WTC11 (cell line): ENCODE data around the gene HAGHL. TPM values are rescaled to one million over a fixed set of nuclear protein-coding genes. Genes with fewer than 3 reads are reported as not detected.
A peak's percentile ranks its signal among the peaks of the same experiment; 100 is the strongest.

Experiments used
- ATAC-seq: fragments of 200-7000 bp; cut with Tn5 transposase; 2 replicates; pipeline ENCODE4 v1.10.0; 2021; ENCODE audit warnings: mild to moderate bottlenecking, moderate library complexity
- CTCF ChIA-PET: fragments of 300-600 bp; sonication (Branson Sonifier 250); formaldehyde crosslinking; loops from one replicate; lab custom pipeline; 2021; ENCODE audit warnings: antibody characterized with exemption; lab: Charles Lee
- POLR2A ChIA-PET: fragments of 350-600 bp; sonication (Branson Sonifier 250); formaldehyde crosslinking; loops from one replicate; lab custom pipeline; 2021; ENCODE audit warnings: antibody characterized with exemption; lab: Charles Lee
- DNase-seq: peaks from one replicate; pipeline ENCODE4 v3.0.0; 2021; ENCODE audit warnings: low spot score
- H3K27ac Mint-ChIP-seq: 2 replicates; pipeline ENCODE4 v1.8.0; 2021; ENCODE audit warnings: mixed read lengths
- H3K27me3 Mint-ChIP-seq: 2 replicates; pipeline ENCODE4 v1.8.0; 2021; ENCODE audit warnings: low read depth, mild to moderate bottlenecking, moderate library complexity, mixed read lengths
- H3K36me3 Mint-ChIP-seq: 2 replicates; pipeline ENCODE4 v1.8.0; 2021; ENCODE audit warnings: mixed read lengths
- H3K4me1 Mint-ChIP-seq: 2 replicates; pipeline ENCODE4 v1.8.0; 2022; ENCODE audit warnings: mixed read lengths
- H3K4me3 Mint-ChIP-seq: 2 replicates; pipeline ENCODE4 v1.8.0; 2021; ENCODE audit warnings: mild to moderate bottlenecking, moderate library complexity, mixed read lengths
- H3K9me3 Mint-ChIP-seq: 2 replicates; pipeline ENCODE4 v1.8.0; 2021; ENCODE audit warnings: mixed read lengths
- ATF6 ChIP-seq: sonication (generic); formaldehyde crosslinking; IDR thresholded peaks from 2 replicates; pipeline ENCODE4 v1.8.1; 2023; ENCODE audit warnings: mild to moderate bottlenecking, missing genetic modification reagents
- CREM ChIP-seq: sonication (generic); formaldehyde crosslinking; IDR thresholded peaks from 2 replicates; pipeline ENCODE4 v1.8.1; 2022; ENCODE audit warnings: mild to moderate bottlenecking, missing genetic modification reagents, moderate library complexity
- ETV6 ChIP-seq: sonication (generic); formaldehyde crosslinking; IDR thresholded peaks from 2 replicates; pipeline ENCODE4 v1.8.1; 2022; ENCODE audit warnings: mild to moderate bottlenecking, missing genetic modification reagents
- GABPB1 ChIP-seq: sonication (generic); formaldehyde crosslinking; IDR thresholded peaks from 2 replicates; pipeline ENCODE4 v1.8.1; 2023; ENCODE audit warnings: mild to moderate bottlenecking, missing genetic modification reagents
- GTF2I ChIP-seq: fragments of 250-450 bp; sonication (Bioruptor Pico); conservative IDR thresholded peaks from 2 replicates; pipeline ENCODE4 v1.4.0; 2021; ENCODE audit warnings: mild to moderate bottlenecking
- IRF1 ChIP-seq: sonication (generic); formaldehyde crosslinking; IDR thresholded peaks from 2 replicates; pipeline ENCODE4 v1.8.0; 2023; ENCODE audit warnings: missing genetic modification reagents
- IRF2 ChIP-seq: sonication (generic); formaldehyde crosslinking; IDR thresholded peaks from 2 replicates; pipeline ENCODE4 v1.8.0; 2022; ENCODE audit warnings: low read depth, missing genetic modification reagents, borderline replicate concordance
- MAX ChIP-seq: sonication (generic); formaldehyde crosslinking; IDR thresholded peaks from 2 replicates; pipeline ENCODE4 v1.8.0; 2022; ENCODE audit warnings: mild to moderate bottlenecking, missing genetic modification reagents
- OVOL2 ChIP-seq: fragments of 250-450 bp; sonication (Bioruptor Pico); IDR thresholded peaks from 2 replicates; pipeline ENCODE4 v1.9.0; 2021; ENCODE audit warnings: mild to moderate bottlenecking, borderline replicate concordance
- RELA ChIP-seq: sonication (generic); formaldehyde crosslinking; IDR thresholded peaks from 2 replicates; pipeline ENCODE4 v1.8.1; 2022; ENCODE audit warnings: missing genetic modification reagents, mild to moderate bottlenecking, borderline replicate concordance
- TCF7 ChIP-seq: sonication (generic); formaldehyde crosslinking; IDR thresholded peaks from 2 replicates; pipeline ENCODE4 v1.8.0; 2022; ENCODE audit warnings: mild to moderate bottlenecking, low read depth, missing genetic modification reagents, moderate library complexity
- TEAD1 ChIP-seq: sonication (generic); formaldehyde crosslinking; IDR thresholded peaks from 2 replicates; pipeline ENCODE4 v1.8.0; 2022; ENCODE audit warnings: mild to moderate bottlenecking, missing genetic modification reagents
- ZNF671 ChIP-seq: fragments of 250-450 bp; sonication (Bioruptor Pico); IDR thresholded peaks from 2 replicates; pipeline ENCODE4 v1.8.0; 2021; ENCODE audit warnings: mild to moderate bottlenecking
- total RNA-seq: library from RNA; stranded (reverse); gene quantifications from 3 replicates; pipeline ENCODE4 v1.2.3, GENCODE V29; 2021
- TF ChIP-seq, protein P1 (sequence below): fragments of 250-450 bp; sonication (Bioruptor Pico); IDR thresholded peaks from 2 replicates; pipeline ENCODE4 v2.1.2; 2022; ENCODE audit warnings: mild to moderate bottlenecking, moderate library complexity
- TF ChIP-seq, protein P2 (sequence below): sonication (generic); formaldehyde crosslinking; IDR thresholded peaks from 2 replicates; pipeline ENCODE4 v1.8.0; 2022; ENCODE audit warnings: mild to moderate bottlenecking, missing genetic modification reagents
- TF ChIP-seq, protein P3 (sequence below): sonication (generic); formaldehyde crosslinking; IDR thresholded peaks from 2 replicates; pipeline ENCODE4 v1.8.0; 2022; ENCODE audit warnings: mild to moderate bottlenecking, missing genetic modification reagents

HAGHL gene
- total RNA-seq, 1 experiment from 2014 or later, result 41.7 TPM

DNA sequence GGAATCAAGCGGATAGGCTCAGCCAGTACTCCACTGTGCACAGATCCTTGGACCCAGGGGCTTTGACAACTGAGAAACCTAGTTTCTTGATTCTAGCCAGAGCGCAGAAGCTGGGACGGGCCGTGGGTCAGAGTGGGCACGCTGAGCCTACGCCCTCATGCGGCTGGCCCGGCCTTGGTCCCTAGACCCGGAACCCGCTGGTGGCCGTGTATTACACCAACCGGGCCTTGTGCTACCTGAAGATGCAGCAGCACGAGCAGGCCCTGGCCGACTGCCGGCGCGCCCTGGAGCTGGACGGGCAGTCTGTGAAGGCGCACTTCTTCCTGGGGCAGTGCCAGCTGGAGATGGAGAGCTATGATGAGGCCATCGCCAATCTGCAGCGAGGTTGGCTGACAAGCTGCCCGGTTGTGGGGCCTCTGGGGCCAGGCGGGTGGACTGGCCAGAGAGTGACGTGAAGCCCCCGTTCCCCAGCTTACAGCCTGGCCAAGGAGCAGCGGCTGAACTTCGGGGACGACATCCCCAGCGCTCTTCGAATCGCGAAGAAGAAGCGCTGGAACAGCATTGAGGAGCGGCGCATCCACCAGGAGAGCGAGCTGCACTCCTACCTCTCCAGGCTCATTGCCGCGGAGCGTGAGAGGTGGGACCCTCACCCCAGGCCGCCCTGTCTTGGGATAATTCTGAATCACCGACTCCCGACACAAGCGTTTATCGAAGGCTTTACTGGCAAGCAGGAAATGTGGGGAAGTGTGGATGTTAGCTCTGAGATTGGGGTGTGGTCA is 45.8 kb upstream of the HAGHL start (continued):
- TF ChIP-seq, protein P1, sequence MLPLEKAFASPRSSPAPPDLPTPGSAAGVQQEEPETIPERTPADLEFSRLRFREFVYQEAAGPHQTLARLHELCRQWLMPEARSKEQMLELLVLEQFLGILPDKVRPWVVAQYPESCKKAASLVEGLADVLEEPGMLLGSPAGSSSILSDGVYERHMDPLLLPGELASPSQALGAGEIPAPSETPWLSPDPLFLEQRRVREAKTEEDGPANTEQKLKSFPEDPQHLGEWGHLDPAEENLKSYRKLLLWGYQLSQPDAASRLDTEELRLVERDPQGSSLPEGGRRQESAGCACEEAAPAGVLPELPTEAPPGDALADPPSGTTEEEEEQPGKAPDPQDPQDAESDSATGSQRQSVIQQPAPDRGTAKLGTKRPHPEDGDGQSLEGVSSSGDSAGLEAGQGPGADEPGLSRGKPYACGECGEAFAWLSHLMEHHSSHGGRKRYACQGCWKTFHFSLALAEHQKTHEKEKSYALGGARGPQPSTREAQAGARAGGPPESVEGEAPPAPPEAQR, result no peak
- TF ChIP-seq TCF7 (CRISPR knock-in tag) (no peak), GTF2I (no peak), GABPB1 (CRISPR knock-in tag) (0 out of 2 replicates have a peak, but pooled peaks have one; percentile 23), ATF6 (CRISPR knock-in tag) (no peak), TEAD1 (CRISPR knock-in tag) (0 out of 2 replicates have a peak, but pooled peaks have one; percentile 5), ETV6 (CRISPR knock-in tag) (0 out of 2 replicates have a peak, but pooled peaks have one; percentile 37), IRF1 (CRISPR knock-in tag) (no peak), ZNF671 (CRISPR knock-in tag) (no peak), CREM (CRISPR knock-in tag) (no peak), OVOL2 (no peak)
- TF ChIP-seq, protein P2, sequence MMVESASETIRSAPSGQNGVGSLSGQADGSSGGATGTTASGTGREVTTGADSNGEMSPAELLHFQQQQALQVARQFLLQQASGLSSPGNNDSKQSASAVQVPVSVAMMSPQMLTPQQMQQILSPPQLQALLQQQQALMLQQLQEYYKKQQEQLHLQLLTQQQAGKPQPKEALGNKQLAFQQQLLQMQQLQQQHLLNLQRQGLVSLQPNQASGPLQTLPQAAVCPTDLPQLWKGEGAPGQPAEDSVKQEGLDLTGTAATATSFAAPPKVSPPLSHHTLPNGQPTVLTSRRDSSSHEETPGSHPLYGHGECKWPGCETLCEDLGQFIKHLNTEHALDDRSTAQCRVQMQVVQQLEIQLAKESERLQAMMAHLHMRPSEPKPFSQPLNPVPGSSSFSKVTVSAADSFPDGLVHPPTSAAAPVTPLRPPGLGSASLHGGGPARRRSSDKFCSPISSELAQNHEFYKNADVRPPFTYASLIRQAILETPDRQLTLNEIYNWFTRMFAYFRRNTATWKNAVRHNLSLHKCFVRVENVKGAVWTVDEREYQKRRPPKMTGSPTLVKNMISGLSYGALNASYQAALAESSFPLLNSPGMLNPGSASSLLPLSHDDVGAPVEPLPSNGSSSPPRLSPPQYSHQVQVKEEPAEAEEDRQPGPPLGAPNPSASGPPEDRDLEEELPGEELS (CRISPR knock-in tag), result 0 out of 2 replicates have a peak, but pooled peaks have one; percentile 19

GRCh38 chr16:681746-682427 is 45.0 kb upstream of the HAGHL start:
- ATAC-seq (no peak), DNase-seq (no peak)
- Mint-ChIP-seq H3K27me3 (no peaks in the 10 kb centered on the region), H3K4me1 (peaks cover 21% of the 10 kb centered on the region), H3K9me3 (no peaks in the 10 kb centered on the region), H3K27ac (no peak overlapping the region), H3K36me3 (peaks cover 25% of the 10 kb centered on the region)
- ChIA-PET CTCF (interaction anchor here (0.7 to 2.7 kb wide), 7 partner anchors 13 to 103 kb away, joined by 3 to 12 read pairs (median 3); no protein-coding TSS in a partner anchor), POLR2A (no interaction called here)
- TF ChIP-seq MAX, result 0 out of 2 replicates have a peak, but pooled peaks have one; percentile 27
- no peak for TF ChIP-seq IRF2 (CRISPR knock-in tag)
- TF ChIP-seq TEAD1 (CRISPR knock-in tag), result 0 out of 2 replicates have a peak, but pooled peaks have one; percentile 8
- 0 out of 2 replicates have a peak, but pooled peaks have one; percentile 48 for TF ChIP-seq RELA (CRISPR knock-in tag)
- TF ChIP-seq, protein P3, sequence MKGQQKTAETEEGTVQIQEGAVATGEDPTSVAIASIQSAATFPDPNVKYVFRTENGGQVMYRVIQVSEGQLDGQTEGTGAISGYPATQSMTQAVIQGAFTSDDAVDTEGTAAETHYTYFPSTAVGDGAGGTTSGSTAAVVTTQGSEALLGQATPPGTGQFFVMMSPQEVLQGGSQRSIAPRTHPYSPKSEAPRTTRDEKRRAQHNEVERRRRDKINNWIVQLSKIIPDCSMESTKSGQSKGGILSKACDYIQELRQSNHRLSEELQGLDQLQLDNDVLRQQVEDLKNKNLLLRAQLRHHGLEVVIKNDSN (CRISPR knock-in tag), result 0 out of 2 replicates have a peak, but pooled peaks have one; percentile 10
- TF ChIP-seq, all 79 proteins: peak for 4
- peak overlapping the region; percentile 76 for H3K4me3 Mint-ChIP-seq
